H1 (cell line): ENCODE results near the gene COL8A1. TPM values are rescaled to one million over a fixed set of nuclear protein-coding genes. Genes with fewer than 3 reads are reported as not detected.

Experiments used
- CTCF ChIA-PET: fragments of 300-600 bp; sonication (Branson Sonifier 250); formaldehyde crosslinking; loops from one replicate; lab custom pipeline; 2021; ENCODE audit not compliant: partially characterized antibody; lab: Charles Lee
- POLR2A ChIA-PET: fragments of 300-600 bp; sonication (Branson Sonifier 250); formaldehyde crosslinking; loops from one replicate; lab custom pipeline; 2021; ENCODE audit warnings: inconsistent platforms; ENCODE audit not compliant: partially characterized antibody; lab: Charles Lee
- DNase-seq, 2 experiments: peaks; one replicate each; pipeline versions ENCODE4 v3.0.0 to v3.0.0-alpha.2; 2010 to 2022; ENCODE audit warnings: low spot score in 2 of 2, low read depth in 1 of 2, mixed read lengths in 1 of 2
- FAIRE-seq: peaks from 2 replicates; lab custom pipeline; 2011; peaks lifted over from hg19 to GRCh38; lab: Jason Lieb, UNC
- H2AFZ ChIP-seq: 2 replicates; pipeline ENCODE4 v1.8.1; 2012; ENCODE audit warnings: low read length, inconsistent platforms
- H2AK5ac ChIP-seq: 2 replicates; pipeline ENCODE4 v1.6.1; 2013; ENCODE audit warnings: low read depth, low read length
- H2BK120ac ChIP-seq: replicated peaks from 2 replicates; pipeline ENCODE3; 2013; ENCODE audit warnings: low read depth, low read length, inconsistent platforms
- H2BK12ac ChIP-seq: 2 replicates; pipeline ENCODE4 v1.6.1; 2013; ENCODE audit warnings: low read depth, low read length
- H2BK15ac ChIP-seq: 2 replicates; pipeline ENCODE4 v1.6.1; 2013; ENCODE audit warnings: low read length
- H2BK20ac ChIP-seq: 2 replicates; pipeline ENCODE4 v1.6.1; 2013; ENCODE audit warnings: low read length
- H2BK5ac ChIP-seq: 2 replicates; pipeline ENCODE4 v1.6.1; 2013; ENCODE audit warnings: low read depth, low read length
- H3K14ac ChIP-seq: 2 replicates; pipeline ENCODE4 v1.6.1; 2013; ENCODE audit warnings: inconsistent platforms; ENCODE audit not compliant: insufficient read length
- H3K18ac ChIP-seq: 2 replicates; pipeline ENCODE4 v1.6.1; 2013; ENCODE audit warnings: low read length; ENCODE audit errors: extremely low read depth
- H3K23ac ChIP-seq: 2 replicates; pipeline ENCODE4 v1.6.1; 2013; ENCODE audit warnings: inconsistent platforms; ENCODE audit not compliant: insufficient read length
- H3K23me2 ChIP-seq: 2 replicates; pipeline ENCODE4 v1.6.1; 2013; ENCODE audit warnings: low read depth, low read length
- H3K27ac ChIP-seq: 2 replicates; pipeline ENCODE4 v1.6.1; 2011; ENCODE audit warnings: low read depth, low read length, inconsistent platforms
- H3K27me3 ChIP-seq, 4 experiments: replicated peaks in 1 of 4; 1 replicate in 1 of 4; 2 replicates in 3 of 4; pipeline versions ENCODE4 v1.6.1 to v1.8.1; 2011 to 2013; ENCODE audit warnings: low read length in 3 of 4, mild to moderate bottlenecking in 3 of 4, inconsistent platforms in 2 of 4, mixed read lengths in 2 of 4, moderate library complexity in 1 of 4; ENCODE audit not compliant: control insufficient read depth in 3 of 4, insufficient read depth in 3 of 4; ENCODE audit errors: extremely low read depth in 1 of 4
- H3K36me3 ChIP-seq, 4 experiments: 2 replicates each; pipeline versions ENCODE4 v1.6.1 to v1.8.1; 2011 to 2013; ENCODE audit warnings: mild to moderate bottlenecking in 4 of 4, low read length in 3 of 4, moderate library complexity in 2 of 4, control low read depth in 1 of 4, inconsistent platforms in 1 of 4; ENCODE audit not compliant: insufficient read depth in 4 of 4, control insufficient read depth in 2 of 4
- H3K4ac ChIP-seq: replicated peaks from 2 replicates; pipeline ENCODE3; 2013; ENCODE audit warnings: low read length, low read depth, mixed read lengths, inconsistent platforms; ENCODE audit not compliant: insufficient read length
- H3K4me1 ChIP-seq, 4 experiments: replicated peaks in 1 of 4; 1 replicate in 1 of 4; 2 replicates in 3 of 4; pipeline versions ENCODE4 v1.6.1 to v1.8.1; 2011 to 2013; ENCODE audit warnings: low read length in 3 of 4, inconsistent platforms in 2 of 4, mixed read lengths in 1 of 4; ENCODE audit not compliant: insufficient read depth in 4 of 4, control insufficient read depth in 3 of 4
- H3K4me2 ChIP-seq, 2 experiments: 2 replicates each; pipeline versions ENCODE4 v1.6.1 to v1.8.1; 2011 to 2013; ENCODE audit warnings: low read depth in 2 of 2, low read length in 2 of 2, control low read depth in 1 of 2, inconsistent platforms in 1 of 2, mild to moderate bottlenecking in 1 of 2; ENCODE audit not compliant: insufficient read depth in 1 of 2
- H3K4me3 ChIP-seq, 4 experiments: fragments of 200-600, 300-600 bp in 1 of 4; sonication (generic), shearing (Covaris generic), sonication (Bioruptor Twin) in 1 of 4; 2 replicates each; pipeline versions ENCODE4 v1.5.1 to v1.8.1; 2011 to 2016; ENCODE audit warnings: low read length in 4 of 4, low read depth in 3 of 4, control low read depth in 2 of 4, inconsistent platforms in 2 of 4, mild to moderate bottlenecking in 2 of 4, mixed read lengths in 1 of 4, moderate library complexity in 1 of 4; ENCODE audit not compliant: insufficient read depth in 2 of 4; ENCODE audit errors: extremely low read depth in 1 of 4
- H3K56ac ChIP-seq: replicated peaks from 2 replicates; pipeline ENCODE3; 2013; ENCODE audit warnings: low read depth, mild to moderate bottlenecking, mixed read lengths, low read length, inconsistent platforms; ENCODE audit not compliant: insufficient read length
- H3K79me1 ChIP-seq: 2 replicates; pipeline ENCODE4 v1.6.1; 2013; ENCODE audit warnings: low read depth, low read length, control low read depth
- H3K79me2 ChIP-seq, 2 experiments: 2 replicates each; pipeline versions ENCODE4 v1.6.1 to v1.8.1; 2012 to 2013; ENCODE audit warnings: low read length in 2 of 2, mild to moderate bottlenecking in 2 of 2, inconsistent platforms in 1 of 2; ENCODE audit not compliant: insufficient read depth in 2 of 2, control insufficient read depth in 1 of 2
- H3K9ac ChIP-seq, 4 experiments: replicated peaks in 1 of 4; 1 replicate in 1 of 4; 2 replicates in 3 of 4; pipeline versions ENCODE4 v1.6.1 to v1.8.1; 2011 to 2013; ENCODE audit warnings: low read depth in 3 of 4, low read length in 3 of 4, control low read depth in 2 of 4, mild to moderate bottlenecking in 2 of 4, moderate library complexity in 2 of 4, inconsistent platforms in 1 of 4; ENCODE audit errors: extremely low read depth in 1 of 4
- H3K9me3 ChIP-seq, 2 experiments: 2 replicates each; pipeline versions ENCODE4 v1.6.1 to v1.8.1; 2012 to 2013; ENCODE audit warnings: mild to moderate bottlenecking in 2 of 2, moderate library complexity in 2 of 2, control low read depth in 1 of 2, inconsistent platforms in 1 of 2, low read depth in 1 of 2, low read length in 1 of 2, mixed read lengths in 1 of 2; ENCODE audit not compliant: insufficient read depth in 2 of 2
- H4K20me1 ChIP-seq, 2 experiments: replicated peaks in 1 of 2; 2 replicates each; pipeline versions ENCODE3 to v1.8.1; 2011 to 2013; ENCODE audit warnings: inconsistent platforms in 2 of 2, low read length in 2 of 2, mild to moderate bottlenecking in 1 of 2; ENCODE audit not compliant: insufficient read depth in 2 of 2, control insufficient read depth in 1 of 2
- H4K5ac ChIP-seq: 2 replicates; pipeline ENCODE4 v1.6.1; 2013; ENCODE audit warnings: low read length, low read depth, mixed read lengths, inconsistent platforms; ENCODE audit not compliant: insufficient read length
- H4K8ac ChIP-seq: 2 replicates; pipeline ENCODE4 v1.8.0; 2013; ENCODE audit warnings: mild to moderate bottlenecking, moderate library complexity, low read length, inconsistent platforms; ENCODE audit not compliant: insufficient read depth; ENCODE audit errors: extremely low read depth
- H4K91ac ChIP-seq: replicated peaks from 2 replicates; pipeline ENCODE3; 2013; ENCODE audit warnings: low read length, mixed read lengths, inconsistent platforms; ENCODE audit not compliant: insufficient read length
- CREB1 ChIP-seq: IDR thresholded peaks from 2 replicates; pipeline ENCODE4 v1.6.1; 2012; ENCODE audit warnings: inconsistent platforms
- FOSL1 ChIP-seq: IDR thresholded peaks from 2 replicates; pipeline ENCODE4 v1.6.1; 2011; ENCODE audit warnings: mild to moderate bottlenecking, low read depth, low read length, moderate library complexity; ENCODE audit not compliant: insufficient read depth
- GABPA ChIP-seq: IDR thresholded peaks from 2 replicates; pipeline ENCODE4 v1.6.1; 2011; ENCODE audit warnings: mild to moderate bottlenecking, low read length, moderate library complexity, borderline replicate concordance; ENCODE audit not compliant: insufficient read depth
- KDM4A ChIP-seq: IDR thresholded peaks from one replicate; pipeline ENCODE4 v1.7.1; 2012; ENCODE audit warnings: low read depth, mild to moderate bottlenecking, moderate library complexity, low read length, inconsistent platforms; ENCODE audit not compliant: severe bottlenecking
- MAX ChIP-seq: IDR thresholded peaks from 2 replicates; pipeline ENCODE4 v1.6.1; 2012; ENCODE audit warnings: inconsistent platforms
- NRF1 ChIP-seq: IDR thresholded peaks from 2 replicates; pipeline ENCODE4 v1.6.1; 2011; ENCODE audit warnings: mild to moderate bottlenecking, low read depth, low read length, improper control_type of control experiment
- PHF8 ChIP-seq: fragments of 200-600 bp; sonication (generic); conservative IDR thresholded peaks from 2 replicates; pipeline ENCODE4 v1.7.1; 2012; ENCODE audit warnings: low read depth, mild to moderate bottlenecking, inconsistent platforms, low read length, moderate library complexity
- RFX5 ChIP-seq: IDR thresholded peaks from 2 replicates; pipeline ENCODE4 v1.6.1; 2011; ENCODE audit warnings: low read depth, low read length, improper control_type of control experiment, borderline replicate concordance
- SAP30 ChIP-seq: fragments of 300-600 bp; sonication (generic); IDR thresholded peaks from 2 replicates; pipeline ENCODE4 v1.7.1; 2012; ENCODE audit warnings: low read length, moderate library complexity, mild to moderate bottlenecking, inconsistent platforms; ENCODE audit not compliant: insufficient read depth, insufficient replicate concordance
- SIX5 ChIP-seq: IDR thresholded peaks from 2 replicates; pipeline ENCODE4 v1.6.1; 2011; ENCODE audit warnings: mild to moderate bottlenecking, low read depth, low read length
- SUZ12 ChIP-seq: fragments of 200-600 bp; sonication (generic); IDR thresholded peaks from 2 replicates; pipeline ENCODE4 v1.6.1; 2012; ENCODE audit warnings: mild to moderate bottlenecking, inconsistent platforms, low read length, moderate library complexity, mixed read lengths
- TAF7 ChIP-seq: optimal IDR thresholded peaks from 2 replicates; pipeline ENCODE3; 2011; ENCODE audit warnings: low read depth, mild to moderate bottlenecking, inconsistent platforms, low read length, moderate library complexity, borderline replicate concordance
- TCF12 ChIP-seq: IDR thresholded peaks from 2 replicates; pipeline ENCODE4 v1.6.1; 2011; ENCODE audit warnings: low read depth, mild to moderate bottlenecking, low read length
- YY1 ChIP-seq: IDR thresholded peaks from 2 replicates; pipeline ENCODE4 v1.6.1; 2011; ENCODE audit warnings: low read depth, mild to moderate bottlenecking, low read length
- WGBS, 2 experiments: shearing (Covaris generic) in 1 of 2; methylation state at CpG; one replicate each; pipeline versions ENCODE4 v1.1.6 to v1.1.7; 2013 to 2015; ENCODE audit warnings: low lambda C conversion rate in 2 of 2, mixed read lengths in 2 of 2, inconsistent platforms in 1 of 2, low coverage in 1 of 2, missing lambda C conversion rate in 1 of 2; ENCODE audit not compliant: insufficient replicate concordance in 2 of 2, insufficient coverage in 1 of 2, insufficient read length in 1 of 2; ENCODE audit errors: extremely low coverage in 1 of 2, missing lambda C conversion rate in 1 of 2; 5-methylcytosine and 5-hydroxymethylcytosine counted together
- polyA plus RNA-seq, 7 experiments: library from polyadenylated mRNA; depleted of rRNA in 3 of 7; stranded (reverse) in 5 of 7; unstranded in 2 of 7; fragments of >200 nt in 5 of 7; fragments of 200-250 nt in 2 of 7; gene quantifications; 1 replicate in 5 of 7; 2 replicates in 1 of 7; 4 replicates in 1 of 7; pipeline versions ENCODE4 v1.2.1 to v1.2.3, GENCODE V29; 2011 to 2013; ENCODE audit warnings: missing spikeins in 2 of 7, mixed read lengths in 2 of 7
- total RNA-seq: library from RNA; stranded (reverse); fragmentation: NEBNext Ultra II Directional; extraction: Animal tissue kit (Norgen Biotek cat#: 25700); gene quantifications from 2 replicates; pipeline ENCODE4 v1.2.1, GENCODE V29; 2021

The COL8A1 gene
- total and polyA plus RNA-seq, 2 of the 8 experiments (the other 6 are each of a cell fraction or from before 2014, with no cell fraction given), result 0.21 to 1.2 TPM

GRCh38 chr3:99686469-99686868, 48.1 kb downstream of the COL8A1 start:
- 100% methylated on average over 1 of the region's 1 CpG; no CpG with 5 or more reads in 1 of the 2 experiments for WGBS, 2 experiments
- Histone ChIP-seq H2BK20ac (no peak overlapping the region), H2BK12ac (no peak overlapping the region), H2AFZ (no peak overlapping the region), H3K27ac (no peak overlapping the region), H3K79me2 (no peaks in the 10 kb centered on the region), H2AK5ac (no peak overlapping the region), H3K23me2 (no peaks in the 10 kb centered on the region), H4K20me1 (no peaks in the 10 kb centered on the region), H3K56ac (no peak overlapping the region), H2BK15ac (no peak overlapping the region), H4K8ac (no peak overlapping the region), H3K4me2 (no peak overlapping the region), H2BK120ac (no peak overlapping the region), H3K23ac (no peak overlapping the region), H2BK5ac (no peak overlapping the region), H3K27me3 (peaks cover 0 to 1% (median 0%) of the 10 kb centered on the region in 4 experiments; a peak in 1 of 7 replicates), H4K5ac (no peak overlapping the region), H3K4ac (no peak overlapping the region), H3K36me3 (no peaks in the 10 kb centered on the region), H3K79me1 (no peaks in the 10 kb centered on the region), H3K14ac (no peak overlapping the region), H3K18ac (no peak overlapping the region), H3K4me3 (no peak overlapping the region), H4K91ac (no peak overlapping the region), H3K9me3 (no peaks in the 10 kb centered on the region), H3K4me1 (no peaks in the 10 kb centered on the region), H3K9ac (no peak overlapping the region)
- TF ChIP-seq TAF7 (no peak), RFX5 (no peak), SAP30 (no peak), NRF1 (no peak), KDM4A (no peak), SUZ12 (no peak), YY1 (no peak), MAX (no peak), GABPA (no peak), CREB1 (no peak), PHF8 (no peak), TCF12 (no peak), SIX5 (no peak), FOSL1 (no peak)
- ChIA-PET CTCF (interaction anchor here (0.6 to 3.4 kb wide), 22 partner anchors 9 to 546 kb away, joined by 3 to 30 read pairs (median 4); no protein-coding TSS in a partner anchor), POLR2A (no interaction called here)
- no peak for DNase-seq
- FAIRE-seq, result no peak
